Natural killer cell treated with Interleukin-12 subunit alpha and Interleukin-12 subunit beta and Interleukin-15 and Interleukin-18, amount 100 ng/mL, for 72 hours (primary cell): ENCODE results near the gene NWD2. TPM values are rescaled to one million over a fixed set of nuclear protein-coding genes. Genes with fewer than 3 reads are reported as not detected.

ENCODE experiments used
- ATAC-seq, 2 donors: fragments of 150-1000 bp; cut with Tn5 transposase in 1 of 2; sonication (Bioruptor Pico), chemical (Tn5 transposase) in 1 of 2; 2 replicates each; pipeline ENCODE4 v1.10.0; 2021
- DNase-seq: peaks from one replicate; pipeline ENCODE4 v3.0.0; 2022; ENCODE audit warnings: low spot score
- H3K27ac Mint-ChIP-seq, 2 donors: 1 replicate in 1 of 2; 2 replicates in 1 of 2; pipeline ENCODE4 v1.8.0; 2022; ENCODE audit warnings: mixed read lengths in 2 of 2, mild to moderate bottlenecking in 1 of 2, moderate library complexity in 1 of 2
- H3K27me3 Mint-ChIP-seq, 2 donors: 1 replicate in 1 of 2; 2 replicates in 1 of 2; pipeline ENCODE4 v1.8.0; 2022; ENCODE audit warnings: mixed read lengths in 2 of 2
- H3K36me3 Mint-ChIP-seq: one replicate; pipeline ENCODE4 v1.8.0; 2022; ENCODE audit warnings: mixed read lengths
- H3K4me1 Mint-ChIP-seq, 2 donors: 1 replicate in 1 of 2; 2 replicates in 1 of 2; pipeline ENCODE4 v1.8.0; 2022; ENCODE audit warnings: low read depth in 2 of 2, mixed read lengths in 2 of 2, mild to moderate bottlenecking in 1 of 2
- H3K4me3 Mint-ChIP-seq: one replicate; pipeline ENCODE4 v1.8.0; 2022; ENCODE audit warnings: mixed read lengths
- H3K9me3 Mint-ChIP-seq: 2 replicates; pipeline ENCODE4 v1.8.0; 2022; ENCODE audit warnings: mixed read lengths
- total RNA-seq, 2 donors: library from RNA; stranded (reverse); gene quantifications; one replicate each; pipeline ENCODE4 v1.2.3, GENCODE V29; 2022

NWD2 gene
- total RNA-seq, 2 donors from 2014 or later = not detected

DNA sequence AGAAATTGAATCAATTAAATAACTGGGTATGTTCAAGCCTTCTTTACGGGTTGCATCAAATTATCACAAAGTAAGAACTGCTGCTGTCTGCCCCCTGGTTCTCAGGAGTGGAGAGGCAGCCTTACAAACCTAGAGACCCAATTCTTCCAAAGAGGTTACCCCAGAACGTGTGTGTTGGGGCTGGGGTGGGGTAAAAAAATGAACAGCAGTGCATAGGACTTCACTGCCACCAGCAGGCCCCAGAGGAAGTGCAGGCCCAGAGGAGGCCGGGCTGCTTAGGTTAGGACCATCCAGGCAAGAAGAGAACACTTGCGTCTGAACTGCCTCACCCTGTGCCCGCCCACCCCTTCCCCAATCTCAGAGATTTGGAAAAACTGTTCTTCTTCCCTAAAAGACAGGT is 1.5 kb upstream of the NWD2 start:
- H3K27me3 Mint-ChIP-seq = peaks cover 20 to 25% of the 10 kb centered on the region in 2 donors
- DNase-seq = no peak
- no peak for ATAC-seq
- H3K9me3 Mint-ChIP-seq = no peaks in the 10 kb centered on the region
- no peaks in the 10 kb centered on the region for H3K36me3 Mint-ChIP-seq
- H3K4me3 Mint-ChIP-seq = no peak overlapping the region
- no peaks in the 10 kb centered on the region for H3K4me1 Mint-ChIP-seq
- H3K27ac Mint-ChIP-seq = no peak overlapping the region

DNA sequence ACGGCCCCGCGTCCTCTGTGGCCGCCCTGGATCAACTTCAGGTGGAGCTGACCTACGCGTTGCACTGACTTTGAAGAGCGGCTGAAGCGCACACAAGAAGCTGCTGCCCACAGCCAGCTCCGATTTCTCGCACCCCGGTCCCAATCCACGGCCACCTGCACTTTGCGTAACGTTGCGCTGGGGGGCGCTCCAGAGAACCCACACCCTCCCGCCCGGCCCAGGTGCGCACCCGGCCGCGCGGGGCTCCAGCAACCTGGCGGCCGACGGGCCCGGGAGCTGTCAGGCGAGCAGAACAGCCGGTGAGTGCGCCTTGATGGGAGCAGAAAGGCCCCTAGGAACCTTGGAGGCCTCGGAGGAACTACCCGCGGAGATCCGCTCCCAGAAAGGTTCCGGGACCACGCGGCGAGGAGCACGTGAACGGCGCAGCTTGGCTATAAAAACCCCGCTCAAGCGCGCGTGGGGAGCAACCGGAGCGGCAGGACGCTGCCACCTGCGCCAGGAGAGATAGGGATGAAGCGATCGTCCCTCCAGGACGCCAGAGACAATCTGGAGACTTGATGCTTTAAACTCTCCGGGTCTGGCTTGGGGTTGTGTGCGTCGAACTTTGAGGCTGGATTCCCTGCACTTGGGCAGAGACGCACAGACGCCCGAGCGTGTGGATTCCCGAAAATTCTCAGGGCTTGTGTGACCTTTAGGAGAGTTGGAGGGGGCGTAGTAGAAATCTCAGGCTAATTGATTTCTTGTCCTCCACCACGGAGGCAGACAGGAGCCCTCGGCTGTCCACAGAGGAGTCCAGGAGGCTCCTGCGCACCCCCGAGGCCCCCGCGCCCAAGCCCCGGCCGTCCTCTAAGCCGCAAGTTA is 591 bp upstream of the NWD2 start:
- Mint-ChIP-seq H3K4me3 (no peak overlapping the region), H3K27ac (no peak overlapping the region), H3K27me3 (peaks cover 20 to 25% of the 10 kb centered on the region in 2 donors), H3K9me3 (no peaks in the 10 kb centered on the region), H3K4me1 (no peaks in the 10 kb centered on the region), H3K36me3 (no peaks in the 10 kb centered on the region)
- DNase-seq (no peak), ATAC-seq (no peak)

DNA sequence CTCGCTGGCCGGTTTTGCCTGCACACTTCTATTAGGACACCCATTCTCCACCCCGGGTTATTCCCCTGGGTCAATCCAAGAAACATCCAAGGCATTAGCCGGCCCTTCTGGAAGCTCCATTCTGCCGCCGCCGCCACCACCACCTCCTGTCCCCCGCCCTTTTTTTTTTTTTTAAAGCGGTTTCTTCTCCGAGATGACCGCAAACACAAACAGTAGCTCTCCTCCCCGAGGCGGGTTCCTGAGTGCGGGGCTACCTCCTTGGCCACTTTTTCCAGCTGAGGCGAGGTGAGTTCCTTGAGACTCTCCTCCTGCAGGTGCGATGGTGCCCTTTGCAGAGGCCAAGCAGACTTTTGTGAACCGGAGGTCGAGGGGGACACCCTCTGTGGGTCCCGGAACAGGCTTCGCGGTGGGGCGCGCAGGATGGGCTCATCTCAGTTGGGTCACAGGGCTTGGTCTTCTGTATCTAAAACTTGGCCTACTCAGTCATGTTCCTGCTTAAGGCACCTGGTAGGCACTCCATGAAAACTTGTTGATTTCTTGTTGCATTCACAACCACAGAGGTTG is 930 bp downstream of the NWD2 start:
- no peak overlapping the region for H3K27ac Mint-ChIP-seq
- no peaks in the 10 kb centered on the region for H3K4me1 Mint-ChIP-seq
- H3K27me3 Mint-ChIP-seq = peaks cover 20 to 22% of the 10 kb centered on the region in 2 donors
- no peak for DNase-seq
- H3K36me3 Mint-ChIP-seq = no peaks in the 10 kb centered on the region
- no peaks in the 10 kb centered on the region for H3K9me3 Mint-ChIP-seq
- no peak for ATAC-seq
- H3K4me3 Mint-ChIP-seq = no peak overlapping the region

DNA sequence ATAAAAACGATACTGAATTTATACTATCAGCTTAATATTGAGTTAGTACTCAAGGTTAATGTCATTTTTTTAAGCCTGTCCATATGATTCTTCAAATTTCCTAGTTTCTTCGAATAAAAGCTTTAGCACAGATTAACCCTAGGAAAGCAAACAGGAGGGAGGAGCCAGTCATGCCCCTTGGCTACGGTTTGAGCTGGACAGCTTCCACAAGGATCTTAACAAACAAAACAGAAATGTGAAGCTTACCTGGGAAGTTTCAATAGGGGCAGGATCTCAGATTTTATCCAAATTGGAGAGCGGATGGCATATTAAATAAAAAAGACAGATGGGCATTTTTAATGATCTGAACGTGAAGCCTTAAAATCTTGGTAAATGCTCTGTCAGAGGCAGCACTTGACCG is 2.3 kb downstream of the NWD2 start:
- no peaks in the 10 kb centered on the region for H3K4me1 Mint-ChIP-seq
- H3K4me3 Mint-ChIP-seq = no peak overlapping the region
- ATAC-seq = no peak
- no peaks in the 10 kb centered on the region for H3K9me3 Mint-ChIP-seq
- H3K36me3 Mint-ChIP-seq = no peaks in the 10 kb centered on the region
- no peak for DNase-seq
- no peak overlapping the region for H3K27ac Mint-ChIP-seq
- H3K27me3 Mint-ChIP-seq = peaks cover 19 to 20% of the 10 kb centered on the region in 2 donors

DNA sequence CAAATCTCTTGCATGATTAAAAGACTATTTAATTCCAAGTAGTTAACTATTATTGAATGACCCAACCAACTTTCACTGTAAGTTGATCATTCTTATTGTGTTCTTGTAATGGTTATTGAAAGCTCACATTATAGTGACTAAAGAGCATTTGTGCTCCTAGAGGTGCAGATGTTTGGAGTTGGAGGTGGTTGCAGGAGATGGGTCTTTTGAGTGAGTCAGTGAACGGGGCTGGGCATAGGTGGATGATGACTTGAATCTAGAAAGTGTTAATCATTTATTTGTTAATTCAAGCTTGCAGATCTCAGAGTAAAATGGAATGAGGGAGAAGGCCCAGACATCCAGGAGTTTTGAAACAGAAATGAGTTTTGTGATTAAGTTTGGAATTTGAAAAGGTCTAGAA is 13.7 kb downstream of the NWD2 start:
- no peak for ATAC-seq
- Mint-ChIP-seq H3K36me3 (no peaks in the 10 kb centered on the region), H3K27me3 (no peaks in the 10 kb centered on the region)

DNA sequence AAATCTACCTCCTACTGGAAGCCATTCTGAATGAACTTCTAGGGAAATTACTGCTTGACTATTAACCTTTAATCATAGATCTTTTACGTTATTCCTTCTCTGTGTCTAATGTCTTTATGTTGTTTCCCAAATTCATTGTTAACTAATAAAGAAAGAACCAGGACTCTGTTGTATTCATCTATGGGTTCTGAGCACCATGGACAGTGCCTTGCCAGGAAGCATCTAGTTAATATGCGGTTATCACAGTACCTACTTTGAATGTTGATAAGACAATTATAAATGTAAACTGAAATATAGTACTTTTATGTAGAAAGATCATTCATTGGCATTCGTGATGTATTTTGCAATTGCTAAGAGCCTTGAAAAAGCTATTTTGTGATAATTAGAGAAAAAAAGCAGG is 23.8 kb downstream of the NWD2 start:
- no peak overlapping the region for H3K27ac Mint-ChIP-seq
- no peaks in the 10 kb centered on the region for H3K27me3 Mint-ChIP-seq
- no peak for ATAC-seq
- H3K36me3 Mint-ChIP-seq = no peaks in the 10 kb centered on the region
- DNase-seq = no peak
- H3K4me3 Mint-ChIP-seq = no peak overlapping the region
- H3K4me1 Mint-ChIP-seq = no peaks in the 10 kb centered on the region
- peaks cover 3% of the 10 kb centered on the region for H3K9me3 Mint-ChIP-seq

More for the DNA sequence above, 13.7 kb downstream of the NWD2 start:
- Mint-ChIP-seq H3K4me1 (no peaks in the 10 kb centered on the region), H3K27ac (no peak overlapping the region), H3K4me3 (no peak overlapping the region), H3K9me3 (peaks cover 6% of the 10 kb centered on the region)
- DNase-seq = no peak

DNA sequence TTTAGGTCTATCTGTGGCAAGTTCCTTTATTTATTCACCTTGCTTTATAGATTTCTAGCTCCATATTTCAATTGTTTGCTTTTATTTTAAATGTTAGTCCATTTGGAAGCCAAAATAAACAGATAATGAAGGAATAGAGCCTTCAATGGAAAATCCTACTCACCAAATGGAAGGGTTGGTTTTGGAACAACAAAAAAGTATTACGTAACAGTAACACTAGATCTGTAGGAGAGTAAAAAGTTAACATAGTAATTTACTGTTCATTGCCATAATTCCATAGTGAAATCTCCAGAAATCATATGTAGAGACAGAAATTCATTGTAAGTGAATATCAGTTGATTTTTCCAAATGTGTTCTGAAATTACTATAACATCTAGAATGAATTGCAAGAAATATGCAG is 34.6 kb downstream of the NWD2 start:
- no peak overlapping the region for H3K4me3 Mint-ChIP-seq
- no peaks in the 10 kb centered on the region for H3K27me3 Mint-ChIP-seq
- no peak overlapping the region for H3K27ac Mint-ChIP-seq
- DNase-seq = no peak
- H3K4me1 Mint-ChIP-seq = no peaks in the 10 kb centered on the region
- H3K9me3 Mint-ChIP-seq = peaks cover 6% of the 10 kb centered on the region
- no peak for ATAC-seq
- H3K36me3 Mint-ChIP-seq = peaks cover under 1% of the 10 kb centered on the region

DNA sequence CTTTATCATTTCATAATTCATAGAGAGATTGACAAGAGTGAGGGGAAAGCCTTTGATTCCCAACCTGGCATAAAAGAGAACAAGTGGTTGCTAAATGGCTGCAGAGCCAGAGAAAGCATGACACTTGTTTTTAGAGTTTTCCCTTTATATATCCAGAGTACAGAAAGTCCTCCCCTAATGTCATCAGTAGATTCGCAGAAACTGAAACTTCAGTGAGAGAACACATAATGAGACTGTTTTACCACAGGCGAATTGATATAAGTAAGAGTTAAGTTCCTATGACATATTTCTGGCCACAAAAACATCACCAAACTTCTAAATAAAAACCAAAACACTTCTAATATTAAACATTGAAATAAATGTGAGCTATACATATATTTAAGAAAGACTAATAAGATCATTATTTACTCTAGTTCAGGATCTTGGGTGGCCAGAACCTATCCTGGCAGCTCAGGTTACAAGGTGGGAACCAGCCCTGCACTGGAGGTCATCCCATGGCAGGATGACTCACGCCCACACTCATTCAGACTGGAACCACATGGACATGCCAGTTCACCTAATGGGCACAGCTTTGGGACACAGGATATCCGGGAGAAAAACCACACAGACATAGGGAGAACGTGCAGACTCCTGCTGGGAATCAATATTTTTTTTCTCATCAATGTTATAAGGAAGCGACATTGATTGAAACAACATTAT is 35.5 kb downstream of the NWD2 start:
- Mint-ChIP-seq H3K9me3 (peaks cover 6% of the 10 kb centered on the region), H3K4me3 (no peak overlapping the region), H3K36me3 (no peaks in the 10 kb centered on the region), H3K27me3 (no peaks in the 10 kb centered on the region), H3K27ac (no peak overlapping the region), H3K4me1 (no peaks in the 10 kb centered on the region)
- DNase-seq (no peak), ATAC-seq (no peak)

DNA sequence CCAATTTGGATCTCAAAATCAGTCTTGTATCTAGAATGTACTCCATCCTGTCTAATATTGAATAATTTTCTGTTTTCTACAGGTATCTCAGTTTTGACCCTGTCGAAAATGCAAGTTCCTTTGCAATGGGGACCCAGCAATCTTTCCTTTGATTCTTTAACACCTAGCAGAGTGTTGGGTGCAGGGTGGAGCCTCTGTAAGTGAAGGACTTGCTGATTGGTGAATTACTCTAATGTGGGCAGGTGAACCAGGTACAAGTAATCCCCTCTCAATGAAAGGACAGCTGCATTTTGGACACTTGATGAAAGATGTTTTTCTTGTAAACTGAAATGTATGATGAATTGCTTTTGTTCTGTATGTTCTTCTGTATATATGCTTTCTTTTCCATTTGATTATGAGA is 54.9 kb downstream of the NWD2 start:
- H3K27ac Mint-ChIP-seq = no peak overlapping the region
- DNase-seq (no peak), ATAC-seq (no peak)
- H3K4me3 Mint-ChIP-seq = no peak overlapping the region
- no peaks in the 10 kb centered on the region for H3K36me3 Mint-ChIP-seq
- H3K9me3 Mint-ChIP-seq = no peaks in the 10 kb centered on the region
- H3K27me3 Mint-ChIP-seq = no peaks in the 10 kb centered on the region
- no peaks in the 10 kb centered on the region for H3K4me1 Mint-ChIP-seq

DNA sequence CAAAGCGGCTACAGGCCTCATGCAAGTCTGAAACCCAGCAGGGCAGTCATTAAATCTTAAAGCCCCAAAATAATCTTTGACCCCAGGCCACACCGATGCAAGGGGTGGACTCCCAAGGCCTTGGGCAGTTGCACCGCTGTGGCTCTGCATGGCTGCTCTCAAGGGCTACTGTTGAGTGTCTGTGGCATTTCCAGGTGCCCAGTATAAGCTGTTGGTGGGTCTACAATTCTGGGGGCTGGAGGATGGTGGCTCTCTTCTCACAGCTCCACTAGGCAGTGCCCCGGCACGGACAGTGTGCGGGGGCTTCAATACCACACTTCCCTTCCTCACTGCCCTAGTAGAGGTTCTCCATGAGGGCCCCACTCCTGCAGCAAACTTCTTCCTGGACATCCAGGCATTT is 60.1 kb downstream of the NWD2 start:
- DNase-seq (no peak), ATAC-seq (no peak)
- H3K4me1 Mint-ChIP-seq = no peaks in the 10 kb centered on the region
- H3K9me3 Mint-ChIP-seq = peaks cover 4% of the 10 kb centered on the region
- no peak overlapping the region for H3K4me3 Mint-ChIP-seq
- H3K27ac Mint-ChIP-seq = no peak overlapping the region
- H3K27me3 Mint-ChIP-seq = no peaks in the 10 kb centered on the region
- H3K36me3 Mint-ChIP-seq = no peaks in the 10 kb centered on the region

DNA sequence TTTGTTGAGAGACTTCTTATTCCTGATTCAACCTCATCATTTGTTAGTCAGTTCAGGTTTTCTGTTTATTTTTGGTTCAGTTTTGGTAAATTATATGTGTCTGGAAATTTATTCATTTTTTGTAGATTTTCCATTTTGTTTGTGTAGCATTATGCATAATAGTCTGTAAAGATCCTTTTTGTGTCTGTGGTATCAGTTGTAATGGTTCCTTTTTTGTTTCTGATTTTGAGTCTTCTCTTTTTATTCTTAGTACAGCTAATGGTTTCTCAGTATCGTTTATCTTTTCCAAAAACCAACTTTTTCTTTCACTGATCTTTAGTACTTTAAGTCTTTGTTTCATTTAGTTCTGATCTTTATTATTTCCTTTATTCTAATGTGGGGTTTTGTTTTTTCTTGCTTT is 61.4 kb downstream of the NWD2 start:
- no peak overlapping the region for H3K27ac Mint-ChIP-seq
- peaks cover 7% of the 10 kb centered on the region for H3K9me3 Mint-ChIP-seq
- DNase-seq (no peak), ATAC-seq (no peak)
- H3K36me3 Mint-ChIP-seq = no peaks in the 10 kb centered on the region
- H3K27me3 Mint-ChIP-seq = no peaks in the 10 kb centered on the region
- no peak overlapping the region for H3K4me3 Mint-ChIP-seq
- no peaks in the 10 kb centered on the region for H3K4me1 Mint-ChIP-seq

DNA sequence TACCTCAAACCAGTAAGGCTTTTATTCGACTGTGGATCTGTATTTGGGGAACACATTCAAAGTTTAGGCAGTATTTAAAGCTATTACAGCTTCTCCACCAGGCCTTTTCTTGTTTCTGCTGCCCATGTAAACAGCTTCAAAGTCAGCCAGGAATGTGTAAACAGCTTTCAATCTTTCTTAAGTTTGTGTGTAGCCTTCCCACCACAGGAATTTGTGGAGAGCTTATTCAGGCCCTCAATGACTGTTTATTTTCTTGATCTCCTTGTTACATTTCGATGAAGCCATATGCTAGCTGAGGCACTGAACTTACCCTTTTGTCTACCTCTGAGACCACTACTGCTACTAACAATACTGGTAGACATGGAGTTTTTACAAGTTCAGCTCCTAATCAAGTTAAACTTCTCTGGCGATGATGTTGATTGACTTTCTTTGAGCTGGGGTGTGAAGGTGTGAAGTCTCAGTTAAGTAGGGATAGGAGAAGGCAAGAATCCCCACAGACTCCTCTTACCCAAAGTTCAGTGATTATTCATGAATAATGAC is 72.6 kb downstream of the NWD2 start:
- Mint-ChIP-seq H3K27me3 (no peaks in the 10 kb centered on the region), H3K9me3 (peaks cover 14% of the 10 kb centered on the region), H3K4me3 (no peak overlapping the region), H3K4me1 (no peaks in the 10 kb centered on the region), H3K27ac (no peak overlapping the region), H3K36me3 (peaks cover 2% of the 10 kb centered on the region)
- DNase-seq (no peak), ATAC-seq (no peak)

DNA sequence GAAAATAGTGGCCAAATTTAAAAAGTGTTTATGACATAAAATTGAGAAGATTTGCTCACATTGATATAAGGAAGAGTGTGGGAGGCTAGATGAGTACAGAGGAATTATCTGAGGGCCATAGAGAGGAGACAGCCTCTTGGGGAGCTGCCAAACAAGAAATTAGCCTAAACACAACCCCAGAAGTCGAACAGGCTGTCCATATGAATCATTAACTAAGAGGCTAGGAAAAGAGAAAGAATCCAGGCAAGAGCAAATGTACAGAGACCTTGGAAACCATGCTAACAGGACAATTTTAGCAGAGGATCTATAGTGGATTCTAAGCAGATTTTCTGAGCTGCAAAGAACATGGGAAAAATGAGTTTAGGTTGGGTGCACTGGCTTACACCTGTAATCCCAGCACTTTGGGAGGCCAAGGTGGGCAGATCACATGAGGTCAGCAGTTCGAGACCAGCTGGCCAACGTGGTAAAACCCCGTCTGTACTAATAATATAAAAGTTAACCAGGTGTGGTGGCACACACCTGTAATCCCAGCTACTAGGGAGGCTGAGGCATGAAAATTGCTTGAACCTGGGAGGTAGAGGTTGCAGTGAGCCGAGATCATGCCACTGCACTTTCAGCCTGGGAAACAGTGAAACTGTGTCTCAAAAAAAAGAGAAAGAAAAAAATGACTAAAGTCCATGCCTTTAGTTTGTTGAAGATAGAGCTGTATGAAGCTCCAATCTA is 76.1 kb downstream of the NWD2 start:
- no peak for ATAC-seq

More for the DNA sequence above, 76.1 kb downstream of the NWD2 start:
- DNase-seq = no peak
- no peaks in the 10 kb centered on the region for H3K27me3 Mint-ChIP-seq
- H3K36me3 Mint-ChIP-seq = peaks cover 4% of the 10 kb centered on the region
- no peak overlapping the region for H3K27ac Mint-ChIP-seq
- H3K4me3 Mint-ChIP-seq = no peak overlapping the region
- H3K4me1 Mint-ChIP-seq = no peaks in the 10 kb centered on the region
- H3K9me3 Mint-ChIP-seq = peaks cover 13% of the 10 kb centered on the region
